ENCODE data around the gene PPP1R9A.
A peak's percentile ranks its signal among the peaks of the same experiment; 100 is the strongest.

The PPP1R9A gene

GRCh38 chr7:95169678-95170077 is 262.3 kb downstream of the PPP1R9A start:
- no peak for FAIRE-seq
- DNase-seq (ENCODE audit: insufficient read length, low spot score) = no peak

GRCh38 chr7:95172420-95172819 is 265.0 kb downstream of the PPP1R9A start:
- no peak for DNase-seq (ENCODE audit: insufficient read length, low spot score)
- FAIRE-seq = no peak

- DNase-seq (ENCODE audit: insufficient read length, low spot score) = no peak
- no peak for FAIRE-seq
These were observed 283.1 kb downstream of the PPP1R9A start for GRCh38 chr7:95190515-95190914.

- DNase-seq (ENCODE audit: insufficient read length, low spot score) (no peak), FAIRE-seq (no peak)
These were observed 284.4 kb downstream of the PPP1R9A start for GRCh38 chr7:95191795-95192194.

GRCh38 chr7:95198863-95199262 is 291.5 kb downstream of the PPP1R9A start:
- FAIRE-seq (no peak), DNase-seq (ENCODE audit: insufficient read length, low spot score) (no peak)

- DNase-seq (ENCODE audit: insufficient read length, low spot score) (no peak), FAIRE-seq (peak; percentile 11)
These were observed 292.6 kb downstream of the PPP1R9A start for GRCh38 chr7:95199779-95200558.

- FAIRE-seq = no peak
- DNase-seq (ENCODE audit: insufficient read length, low spot score) = no peak
These were observed 293.3 kb downstream of the PPP1R9A start for GRCh38 chr7:95200741-95201140.

GRCh38 chr7:95201727-95202126 is 294.3 kb downstream of the PPP1R9A start:
- FAIRE-seq (no peak), DNase-seq (ENCODE audit: insufficient read length, low spot score) (no peak)

GRCh38 chr7:95204618-95205017 is 297.2 kb downstream of the PPP1R9A start:
- DNase-seq (ENCODE audit: insufficient read length, low spot score) (no peak), FAIRE-seq (no peak)

GRCh38 chr7:95205665-95206225 is 298.4 kb downstream of the PPP1R9A start:
- DNase-seq (ENCODE audit: insufficient read length, low spot score) (no peak), FAIRE-seq (no peak)

GRCh38 chr7:95209276-95209675 is 301.9 kb downstream of the PPP1R9A start:
- FAIRE-seq (no peak), DNase-seq (ENCODE audit: insufficient read length, low spot score) (no peak)

GRCh38 chr7:95209788-95210187 is 302.4 kb downstream of the PPP1R9A start:
- DNase-seq (ENCODE audit: insufficient read length, low spot score) = no peak
- FAIRE-seq = no peak

- DNase-seq (ENCODE audit: insufficient read length, low spot score) (no peak), FAIRE-seq (no peak)
These were observed 305.8 kb downstream of the PPP1R9A start for GRCh38 chr7:95213148-95213547.

- FAIRE-seq (no peak), DNase-seq (ENCODE audit: insufficient read length, low spot score) (no peak)
These were observed 306.6 kb downstream of the PPP1R9A start for GRCh38 chr7:95213809-95214492.

GRCh38 chr7:95219721-95220120 is 312.3 kb downstream of the PPP1R9A start:
- FAIRE-seq (no peak), DNase-seq (ENCODE audit: insufficient read length, low spot score) (no peak)

- no peak for FAIRE-seq
- no peak for DNase-seq (ENCODE audit: insufficient read length, low spot score)
These were observed 312.9 kb downstream of the PPP1R9A start for GRCh38 chr7:95220328-95220727.

GRCh38 chr7:95225301-95225700 is 317.9 kb downstream of the PPP1R9A start:
- FAIRE-seq (no peak), DNase-seq (ENCODE audit: insufficient read length, low spot score) (no peak)

- FAIRE-seq = no peak
- no peak for DNase-seq (ENCODE audit: insufficient read length, low spot score)
These were observed 321.9 kb downstream of the PPP1R9A start for GRCh38 chr7:95229301-95229700.

- FAIRE-seq (no peak), DNase-seq (ENCODE audit: insufficient read length, low spot score) (no peak)
These were observed 331.0 kb downstream of the PPP1R9A start for GRCh38 chr7:95238252-95238943.

GRCh38 chr7:95240921-95241320 is 333.5 kb downstream of the PPP1R9A start:
- FAIRE-seq = no peak
- no peak for DNase-seq (ENCODE audit: insufficient read length, low spot score)

- DNase-seq (ENCODE audit: insufficient read length, low spot score) = no peak
- FAIRE-seq = no peak
These were observed 334.9 kb downstream of the PPP1R9A start for GRCh38 chr7:95242266-95242665.

All from GM19239 (cell line).